ENCODE data around the gene TIGD3. TPM values are rescaled to one million over a fixed set of nuclear protein-coding genes. Genes with fewer than 3 reads are reported as not detected.

The TIGD3 gene
- total and polyA plus RNA-seq, 9 of the 15 experiments (the other 6 are each of a cell fraction or from before 2014, with no cell fraction given) = 0.06 to 1.3 (median 0.56) TPM

- TF ChIP-seq FOXM1 (IDR thresholded peaks at IDR 0.05; ENCODE audit: low read depth) (no peak), FOXM1 (CRISPR knock-in tag; IDR thresholded peaks at IDR 0.05; ENCODE audit: low read depth) (no peak), FIP1L1 (IDR thresholded peaks at IDR 0.05; ENCODE audit: low read depth, low read length, poor library complexity, severe bottlenecking) (no peak), SRF (CRISPR knock-in tag; IDR thresholded peaks at IDR 0.05) (no peak)
- TF ChIP-seq, protein P1, sequence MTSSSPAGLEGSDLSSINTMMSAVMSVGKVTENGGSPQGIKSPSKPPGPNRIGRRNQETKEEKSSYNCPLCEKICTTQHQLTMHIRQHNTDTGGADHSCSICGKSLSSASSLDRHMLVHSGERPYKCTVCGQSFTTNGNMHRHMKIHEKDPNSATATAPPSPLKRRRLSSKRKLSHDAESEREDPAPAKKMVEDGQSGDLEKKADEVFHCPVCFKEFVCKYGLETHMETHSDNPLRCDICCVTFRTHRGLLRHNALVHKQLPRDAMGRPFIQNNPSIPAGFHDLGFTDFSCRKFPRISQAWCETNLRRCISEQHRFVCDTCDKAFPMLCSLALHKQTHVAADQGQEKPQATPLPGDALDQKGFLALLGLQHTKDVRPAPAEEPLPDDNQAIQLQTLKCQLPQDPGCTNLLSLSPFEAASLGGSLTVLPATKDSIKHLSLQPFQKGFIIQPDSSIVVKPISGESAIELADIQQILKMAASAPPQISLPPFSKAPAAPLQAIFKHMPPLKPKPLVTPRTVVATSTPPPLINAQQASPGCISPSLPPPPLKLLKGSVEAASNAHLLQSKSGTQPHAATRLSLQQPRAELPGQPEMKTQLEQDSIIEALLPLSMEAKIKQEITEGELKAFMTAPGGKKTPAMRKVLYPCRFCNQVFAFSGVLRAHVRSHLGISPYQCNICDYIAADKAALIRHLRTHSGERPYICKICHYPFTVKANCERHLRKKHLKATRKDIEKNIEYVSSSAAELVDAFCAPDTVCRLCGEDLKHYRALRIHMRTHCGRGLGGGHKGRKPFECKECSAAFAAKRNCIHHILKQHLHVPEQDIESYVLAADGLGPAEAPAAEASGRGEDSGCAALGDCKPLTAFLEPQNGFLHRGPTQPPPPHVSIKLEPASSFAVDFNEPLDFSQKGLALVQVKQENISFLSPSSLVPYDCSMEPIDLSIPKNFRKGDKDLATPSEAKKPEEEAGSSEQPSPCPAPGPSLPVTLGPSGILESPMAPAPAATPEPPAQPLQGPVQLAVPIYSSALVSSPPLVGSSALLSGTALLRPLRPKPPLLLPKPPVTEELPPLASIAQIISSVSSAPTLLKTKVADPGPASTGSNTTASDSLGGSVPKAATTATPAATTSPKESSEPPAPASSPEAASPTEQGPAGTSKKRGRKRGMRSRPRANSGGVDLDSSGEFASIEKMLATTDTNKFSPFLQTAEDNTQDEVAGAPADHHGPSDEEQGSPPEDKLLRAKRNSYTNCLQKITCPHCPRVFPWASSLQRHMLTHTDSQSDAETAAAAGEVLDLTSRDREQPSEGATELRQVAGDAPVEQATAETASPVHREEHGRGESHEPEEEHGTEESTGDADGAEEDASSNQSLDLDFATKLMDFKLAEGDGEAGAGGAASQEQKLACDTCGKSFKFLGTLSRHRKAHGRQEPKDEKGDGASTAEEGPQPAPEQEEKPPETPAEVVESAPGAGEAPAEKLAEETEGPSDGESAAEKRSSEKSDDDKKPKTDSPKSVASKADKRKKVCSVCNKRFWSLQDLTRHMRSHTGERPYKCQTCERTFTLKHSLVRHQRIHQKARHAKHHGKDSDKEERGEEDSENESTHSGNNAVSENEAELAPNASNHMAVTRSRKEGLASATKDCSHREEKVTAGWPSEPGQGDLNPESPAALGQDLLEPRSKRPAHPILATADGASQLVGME (CRISPR knock-in tag; IDR thresholded peaks at IDR 0.05) = no peak
These were observed 7.9 kb downstream of the TIGD3 start (continued) for GRCh38 chr11:65362320-65362931.
